ENCODE data around the gene MED7. TPM values are rescaled to one million over a fixed set of nuclear protein-coding genes. Genes with fewer than 3 reads are reported as not detected.

MED7 gene
- total RNA-seq, 1 experiment from 2014 or later: 17.3 TPM

GRCh38 chr5:157166214-157167213 lies 23.8 kb upstream of the MED7 start, which contains the start of gene GARIN3:
Gene GARIN3, minus strand, starts transcription at chr5:157166264. Its CDS starts 96 bp downstream, at chr5:157166168.
- BruUV-seq (replicated peaks): no TSS peak
- H3K4me1 ChIP-seq: no peaks in the 10 kb centered on the region
- no peak within 1 kb of the TSS for H3K4me3 ChIP-seq (ENCODE audit: low read depth, low read length)
- Mint-ChIP-seq H3K4me3 (ENCODE audit: unreplicated experiment) (no peak within 1 kb of the TSS), H3K9me3 (ENCODE audit: unreplicated experiment) (peaks cover 14% of the 10 kb centered on the region), H3K27ac (ENCODE audit: unreplicated experiment) (no peak within 1 kb of the TSS), H3K4me1 (ENCODE audit: low read depth, unreplicated experiment) (no peaks in the 10 kb centered on the region), H3K36me3 (ENCODE audit: insufficient read depth, unreplicated experiment) (no peaks in the 10 kb centered on the region), H3K27me3 (ENCODE audit: insufficient read depth, unreplicated experiment) (peaks cover 16% of the 10 kb centered on the region)
- peaks cover 2% of the 10 kb centered on the region; the same call in 1 of the 2 replicates for H3K27me3 ChIP-seq (replicated peaks; ENCODE audit: control insufficient read depth, insufficient read depth, low read length)
- H3K9me3 ChIP-seq: no peaks in the 10 kb centered on the region
- no peak for TF ChIP-seq CTCF (IDR thresholded peaks at IDR 0.05; ENCODE audit: insufficient read depth in 1 of 2, low read depth in 1 of 2, low read length in 1 of 2, severe bottlenecking in 1 of 2, unreplicated experiment in 1 of 2)
- H3K36me3 ChIP-seq (ENCODE audit: control insufficient read depth, insufficient read depth, low read length): no peaks in the 10 kb centered on the region
- intact Hi-C loops (cut with micrococcal nuclease; ENCODE audit: unreplicated experiment): no loop called here
- ChIA-PET CTCF (no interaction called here), POLR2A (no interaction called here)
- DNase-seq: no peak

GRCh38 chr5:157165668-157166067 lies 23.0 kb upstream of the MED7 start:
- no peak for TF ChIP-seq CTCF (IDR thresholded peaks at IDR 0.05; ENCODE audit: insufficient read depth in 1 of 2, low read depth in 1 of 2, low read length in 1 of 2, severe bottlenecking in 1 of 2, unreplicated experiment in 1 of 2)
- no peaks in the 10 kb centered on the region for H3K36me3 Mint-ChIP-seq (ENCODE audit: insufficient read depth, unreplicated experiment)
- H3K4me1 Mint-ChIP-seq (ENCODE audit: low read depth, unreplicated experiment): no peaks in the 10 kb centered on the region
- BruUV-seq (replicated peaks): no TSS peak
- Histone ChIP-seq H3K27me3 (replicated peaks; ENCODE audit: control insufficient read depth, insufficient read depth, low read length) (peaks cover 2% of the 10 kb centered on the region; the same call in 1 of the 2 replicates), H3K4me3 (ENCODE audit: low read depth, low read length) (no peak overlapping the region), H3K9me3 (no peaks in the 10 kb centered on the region), H3K4me1 (no peaks in the 10 kb centered on the region), H3K36me3 (ENCODE audit: control insufficient read depth, insufficient read depth, low read length) (no peaks in the 10 kb centered on the region)
- H3K4me3 Mint-ChIP-seq (ENCODE audit: unreplicated experiment): no peak overlapping the region
- DNase-seq: no peak
- H3K27me3 Mint-ChIP-seq (ENCODE audit: insufficient read depth, unreplicated experiment): peaks cover 16% of the 10 kb centered on the region
- H3K9me3 Mint-ChIP-seq (ENCODE audit: unreplicated experiment): peaks cover 5% of the 10 kb centered on the region
- intact Hi-C loops (cut with micrococcal nuclease; ENCODE audit: unreplicated experiment): no loop called here
- CTCF ChIA-PET: no interaction called here
- POLR2A ChIA-PET: no interaction called here
- no peak overlapping the region for H3K27ac Mint-ChIP-seq (ENCODE audit: unreplicated experiment)

- no peak overlapping the region for H3K27ac Mint-ChIP-seq (ENCODE audit: unreplicated experiment)
- no TSS peak for BruUV-seq (replicated peaks)
- Histone ChIP-seq H3K36me3 (ENCODE audit: control insufficient read depth, insufficient read depth, low read length) (no peaks in the 10 kb centered on the region), H3K9me3 (no peaks in the 10 kb centered on the region), H3K27me3 (replicated peaks; ENCODE audit: control insufficient read depth, insufficient read depth, low read length) (peaks cover 2% of the 10 kb centered on the region; the same call in 1 of the 2 replicates), H3K4me1 (no peaks in the 10 kb centered on the region), H3K4me3 (ENCODE audit: low read depth, low read length) (no peak overlapping the region)
- TF ChIP-seq CTCF (IDR thresholded peaks at IDR 0.05; ENCODE audit: insufficient read depth in 1 of 2, low read depth in 1 of 2, low read length in 1 of 2, severe bottlenecking in 1 of 2, unreplicated experiment in 1 of 2): no peak
- CTCF ChIA-PET: no interaction called here
- H3K36me3 Mint-ChIP-seq (ENCODE audit: insufficient read depth, unreplicated experiment): no peaks in the 10 kb centered on the region
- intact Hi-C loops (cut with micrococcal nuclease; ENCODE audit: unreplicated experiment): no loop called here
- DNase-seq: no peak
- no peaks in the 10 kb centered on the region for H3K4me1 Mint-ChIP-seq (ENCODE audit: low read depth, unreplicated experiment)
- peaks cover 16% of the 10 kb centered on the region for H3K27me3 Mint-ChIP-seq (ENCODE audit: insufficient read depth, unreplicated experiment)
- POLR2A ChIA-PET: no interaction called here
- H3K4me3 Mint-ChIP-seq (ENCODE audit: unreplicated experiment): no peak overlapping the region
- H3K9me3 Mint-ChIP-seq (ENCODE audit: unreplicated experiment): peaks cover under 1% of the 10 kb centered on the region
These were observed 22.6 kb upstream of the MED7 start for GRCh38 chr5:157165261-157165660.
